K562 (cell line): ENCODE results near the gene LY6G5B. TPM values are rescaled to one million over a fixed set of nuclear protein-coding genes. Genes with fewer than 3 reads are reported as not detected.
A peak's percentile ranks its signal among the peaks of the same experiment; 100 is the strongest.

Experiments used
- DMBX1 ChIP-seq: fragments of 250-450 bp; sonication (Bioruptor Pico); IDR thresholded peaks from 2 replicates; pipeline ENCODE4 v1.8.0; 2022; ENCODE audit warnings: inconsistent platforms, mild to moderate bottlenecking, moderate library complexity, borderline replicate concordance
- E2F8 ChIP-seq: fragments of 450-650 bp; IDR thresholded peaks from 2 replicates; pipeline ENCODE4 v1.7.1; 2018; ENCODE audit warnings: mild to moderate bottlenecking, low read depth; ENCODE audit not compliant: partially characterized antibody
- ETV1 ChIP-seq: fragments of 450-650 bp; conservative IDR thresholded peaks from 2 replicates; pipeline ENCODE4 v1.6.1; 2016; ENCODE audit warnings: missing genetic modification characterization, control low read depth, low read depth, missing compliant biosample characterization
- ILF3 ChIP-seq: fragments of 450-650 bp; IDR thresholded peaks from 2 replicates; pipeline ENCODE4 v1.6.1; 2018; ENCODE audit warnings: antibody characterized with exemption, mild to moderate bottlenecking, moderate library complexity, borderline replicate concordance
- KLF13 ChIP-seq: fragments of 450-650 bp; IDR thresholded peaks from 2 replicates; pipeline ENCODE4 v1.6.1; 2016; ENCODE audit warnings: missing genetic modification characterization, low read depth, mild to moderate bottlenecking, missing compliant biosample characterization, moderate library complexity, borderline replicate concordance
- NFE2L1 ChIP-seq: fragments of 450-650 bp; IDR thresholded peaks from 2 replicates; pipeline ENCODE4 v1.6.1; 2016; ENCODE audit warnings: missing genetic modification characterization, low read depth, mild to moderate bottlenecking, missing compliant biosample characterization, moderate library complexity, borderline replicate concordance
- PHF21A ChIP-seq: fragments of 450-650 bp; IDR thresholded peaks from 2 replicates; pipeline ENCODE4 v1.6.1; 2017; ENCODE audit warnings: low read depth, borderline replicate concordance
- SMAD4 ChIP-seq: fragments of 250-450 bp; sonication (Bioruptor Pico); conservative IDR thresholded peaks from 2 replicates; pipeline ENCODE4 v1.8.0; 2021; ENCODE audit warnings: inconsistent platforms, mild to moderate bottlenecking, moderate library complexity
- SNIP1 ChIP-seq: fragments of 450-650 bp; IDR thresholded peaks from 2 replicates; pipeline ENCODE4 v1.7.1; 2017; ENCODE audit warnings: low read depth, mild to moderate bottlenecking
- SP2 ChIP-seq: IDR thresholded peaks from 2 replicates; pipeline ENCODE4 v1.6.1; 2011; ENCODE audit warnings: mild to moderate bottlenecking, low read depth, low read length, moderate library complexity; ENCODE audit not compliant: poor library complexity, severe bottlenecking; ENCODE audit errors: extremely low read depth
- SRSF7 ChIP-seq: fragments of 200-400 bp; formaldehyde crosslinking; optimal IDR thresholded peaks from 2 replicates; pipeline ENCODE3; 2017; ENCODE audit warnings: mild to moderate bottlenecking, low read depth, low read length
- TBP ChIP-seq: optimal IDR thresholded peaks from 2 replicates; pipeline ENCODE3; 2011; ENCODE audit warnings: low read depth, low read length, improper control_type of control experiment
- TOE1 ChIP-seq, 2 experiments: fragments of 450-650 bp in 1 of 2; sonication (generic) in 1 of 2; formaldehyde crosslinking in 1 of 2; IDR thresholded peaks; 2 replicates each; pipeline versions ENCODE4 v1.7.1 to v1.8.0; 2016 to 2022; ENCODE audit warnings: borderline replicate concordance in 2 of 2, mild to moderate bottlenecking in 2 of 2, antibody characterized with exemption in 1 of 2, inconsistent platforms in 1 of 2, low read depth in 1 of 2, missing genetic modification reagents in 1 of 2, moderate library complexity in 1 of 2
- ZC3H4 ChIP-seq: sonication (generic); formaldehyde crosslinking; IDR thresholded peaks from 2 replicates; pipeline ENCODE4 v1.9.0; 2021; ENCODE audit warnings: missing genetic modification reagents, borderline replicate concordance
- ZNF232 ChIP-seq: sonication (generic); formaldehyde crosslinking; IDR thresholded peaks from 2 replicates; pipeline ENCODE4 v1.8.0; 2022; ENCODE audit warnings: mild to moderate bottlenecking, missing genetic modification reagents
- ZNF384 ChIP-seq: IDR thresholded peaks from 2 replicates; pipeline ENCODE4 v1.6.1; 2012; ENCODE audit warnings: low read depth, low read length, improper control_type of control experiment
- polyA plus RNA-seq, 8 experiments: library from polyadenylated mRNA; depleted of rRNA in 4 of 8; stranded (reverse) in 5 of 8; unstranded in 3 of 8; fragments of >200 nt; fragmentation: Nextera tagmentation in 2 of 8; fragmentation: Illumina TruSeq in 1 of 8; extraction: Ambion mirVana in 2 of 8; extraction: Trizol in 1 of 8; gene quantifications; 2 replicates each; pipeline versions ENCODE4 v1.2.1 to v1.2.3, GENCODE V29; 2011 to 2014; ENCODE audit warnings: inconsistent platforms in 1 of 8, missing spikeins in 1 of 8
- total RNA-seq, 7 experiments: library from RNA; depleted of rRNA in 6 of 7; stranded (reverse); fragments of >200 nt in 6 of 7; fragmentation: Illumina TruSeq in 2 of 7; extraction: Trizol in 2 of 7; gene quantifications; 2 replicates each; pipeline versions ENCODE4 v1.2.1 to v1.2.3, GENCODE V29; 2011 to 2021; ENCODE audit warnings: low replicate concordance in 1 of 7
- TF ChIP-seq, protein P1 (sequence below): fragments of 450-650 bp; formaldehyde crosslinking; IDR thresholded peaks from 2 replicates; pipeline ENCODE4 v1.4.0; 2020; ENCODE audit warnings: mild to moderate bottlenecking, moderate library complexity
- TF ChIP-seq, protein P2 (sequence below), 2 experiments: IDR thresholded peaks; 2 replicates each; pipeline ENCODE4 v1.6.1; 2012; ENCODE audit warnings: improper control_type of control experiment in 2 of 2, low read depth in 2 of 2, low read length in 2 of 2, borderline replicate concordance in 1 of 2

Gene LY6G5B
- total and polyA plus RNA-seq, 9 of the 15 experiments (the other 6 are each of a cell fraction or from before 2014, with no cell fraction given): 6.0 to 27.0 (median 7.5) TPM

DNA sequence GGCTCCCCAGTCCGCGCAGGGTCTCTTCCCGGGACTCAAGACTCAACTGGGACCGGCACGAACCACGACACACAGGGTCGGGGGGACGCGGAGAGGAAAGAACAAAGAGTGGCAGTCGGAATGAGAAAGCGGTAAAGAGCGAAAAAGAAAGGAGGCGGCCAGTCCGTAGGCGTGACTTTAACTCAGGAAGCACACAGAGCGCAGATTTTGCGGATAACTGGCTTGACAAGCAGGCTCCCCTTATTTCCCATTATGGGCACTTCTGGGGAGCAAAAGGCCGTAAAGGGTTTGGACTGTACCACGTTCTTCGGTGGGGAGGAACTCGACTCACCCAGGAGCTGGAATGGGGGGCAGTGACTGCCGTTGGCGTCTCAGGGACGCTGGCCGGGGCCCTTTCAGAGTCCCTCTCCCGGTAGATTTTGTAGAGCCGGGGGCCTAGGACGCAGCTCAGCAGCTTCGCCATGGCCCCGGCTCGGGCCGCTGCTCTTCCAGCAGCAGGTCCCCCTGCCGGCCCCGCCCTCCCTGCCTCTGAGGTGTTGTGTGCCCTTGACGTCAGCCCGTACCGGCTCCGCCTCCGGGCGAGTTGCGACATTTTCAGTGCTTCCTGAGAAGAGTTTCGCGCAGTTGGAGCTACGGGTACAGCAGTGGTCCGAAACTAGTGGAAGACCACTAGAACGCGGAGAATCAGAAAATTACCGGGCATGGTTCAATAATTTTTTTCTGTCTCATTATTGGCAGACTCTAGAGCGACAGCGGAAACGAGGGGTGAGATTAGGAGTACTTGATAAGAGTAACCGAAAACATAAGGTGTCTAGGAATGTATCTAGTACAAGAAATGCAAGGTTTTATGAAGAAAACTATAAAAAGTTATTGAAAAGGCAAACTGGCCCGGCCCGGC, 33.3 kb downstream of the LY6G5B start, which contains the start of gene ABHD16A (continued):
- TF ChIP-seq TOE1 (IDR thresholded peaks at IDR 0.05; ENCODE audit: borderline replicate concordance) (peak; percentile 92), TOE1 (CRISPR knock-in tag; IDR thresholded peaks at IDR 0.05; ENCODE audit: borderline replicate concordance, low read depth) (no peak; the same call in 1 of the 2 replicates), KLF13 (tag) (peak; percentile 53; the same call in 1 of the 2 replicates), NFE2L1 (no peak), SNIP1 (peak; percentile 27; the same call in 1 of the 2 replicates), PHF21A (peak; percentile 63; the same call in 1 of the 2 replicates), DMBX1 (peak; percentile 39; the same call in 1 of the 2 replicates), TBP (peak; percentile 93), ETV1 (peak; percentile 87), ILF3 (no peak; the same call in 1 of the 2 replicates), E2F8 (peak; percentile 33), ZNF384 (peak; percentile 48; the same call in 1 of the 2 replicates), SMAD4 (CRISPR knock-in tag) (peak; percentile 39; the same call in 1 of the 2 replicates), SRSF7 (no peak), ZC3H4 (CRISPR knock-in tag) (peak; percentile 80; the same call in 1 of the 2 replicates), SP2 (no peak), ZNF232 (peak; percentile 30; the same call in 1 of the 2 replicates)
- TF ChIP-seq, protein P1, sequence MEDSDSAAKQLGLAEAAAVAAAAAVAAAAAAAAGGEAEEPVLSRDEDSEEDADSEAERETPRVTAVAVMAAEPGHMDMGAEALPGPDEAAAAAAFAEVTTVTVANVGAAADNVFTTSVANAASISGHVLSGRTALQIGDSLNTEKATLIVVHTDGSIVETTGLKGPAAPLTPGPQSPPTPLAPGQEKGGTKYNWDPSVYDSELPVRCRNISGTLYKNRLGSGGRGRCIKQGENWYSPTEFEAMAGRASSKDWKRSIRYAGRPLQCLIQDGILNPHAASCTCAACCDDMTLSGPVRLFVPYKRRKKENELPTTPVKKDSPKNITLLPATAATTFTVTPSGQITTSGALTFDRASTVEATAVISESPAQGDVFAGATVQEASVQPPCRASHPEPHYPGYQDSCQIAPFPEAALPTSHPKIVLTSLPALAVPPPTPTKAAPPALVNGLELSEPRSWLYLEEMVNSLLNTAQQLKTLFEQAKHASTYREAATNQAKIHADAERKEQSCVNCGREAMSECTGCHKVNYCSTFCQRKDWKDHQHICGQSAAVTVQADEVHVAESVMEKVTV (CRISPR knock-in tag): peak; percentile 41
- TF ChIP-seq, protein P2, sequence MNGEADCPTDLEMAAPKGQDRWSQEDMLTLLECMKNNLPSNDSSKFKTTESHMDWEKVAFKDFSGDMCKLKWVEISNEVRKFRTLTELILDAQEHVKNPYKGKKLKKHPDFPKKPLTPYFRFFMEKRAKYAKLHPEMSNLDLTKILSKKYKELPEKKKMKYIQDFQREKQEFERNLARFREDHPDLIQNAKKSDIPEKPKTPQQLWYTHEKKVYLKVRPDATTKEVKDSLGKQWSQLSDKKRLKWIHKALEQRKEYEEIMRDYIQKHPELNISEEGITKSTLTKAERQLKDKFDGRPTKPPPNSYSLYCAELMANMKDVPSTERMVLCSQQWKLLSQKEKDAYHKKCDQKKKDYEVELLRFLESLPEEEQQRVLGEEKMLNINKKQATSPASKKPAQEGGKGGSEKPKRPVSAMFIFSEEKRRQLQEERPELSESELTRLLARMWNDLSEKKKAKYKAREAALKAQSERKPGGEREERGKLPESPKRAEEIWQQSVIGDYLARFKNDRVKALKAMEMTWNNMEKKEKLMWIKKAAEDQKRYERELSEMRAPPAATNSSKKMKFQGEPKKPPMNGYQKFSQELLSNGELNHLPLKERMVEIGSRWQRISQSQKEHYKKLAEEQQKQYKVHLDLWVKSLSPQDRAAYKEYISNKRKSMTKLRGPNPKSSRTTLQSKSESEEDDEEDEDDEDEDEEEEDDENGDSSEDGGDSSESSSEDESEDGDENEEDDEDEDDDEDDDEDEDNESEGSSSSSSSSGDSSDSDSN (IDR thresholded peaks at IDR 0.05; ENCODE audit: borderline replicate concordance in 1 of 2, low read depth in 2 of 2, low read length in 2 of 2): peak; percentile 88 to 89; a peak in 3 of 4 replicates
